Measurements from ENCODE around the gene SCRT2.
"Not testable (repeated sequence)": the region's sequence is repeated elsewhere in the genome, so short reads cannot be mapped to it uniquely, and the experiment has no call there.

The SCRT2 gene

GRCh38 chr20:644692-645317 is 30.8 kb downstream of the SCRT2 start:
- no peak overlapping the region for H3K4me3 ChIP-seq (ENCODE audit: low read depth, low read length)
- no peak for DNase-seq (ENCODE audit: low read depth)
- TF ChIP-seq CTCF (IDR thresholded peaks at IDR 0.05; ENCODE audit: control insufficient read depth, extremely low read depth, insufficient read depth): no peak

GRCh38 chr20:642398-643174 is 33.0 kb downstream of the SCRT2 start:
- TF ChIP-seq CTCF (IDR thresholded peaks at IDR 0.05; ENCODE audit: control insufficient read depth, extremely low read depth, insufficient read depth): no peak
- DNase-seq (ENCODE audit: low read depth): no peak
- H3K4me3 ChIP-seq (ENCODE audit: low read depth, low read length): no peak overlapping the region

GRCh38 chr20:642013-642397 is 33.6 kb downstream of the SCRT2 start:
- DNase-seq (ENCODE audit: low read depth); H3K4me3 ChIP-seq (ENCODE audit: low read depth, low read length): not testable (repeated sequence)

- TF ChIP-seq CTCF (IDR thresholded peaks at IDR 0.05; ENCODE audit: control insufficient read depth, extremely low read depth, insufficient read depth): no peak
- no peak for DNase-seq (ENCODE audit: low read depth)
- H3K4me3 ChIP-seq (ENCODE audit: low read depth, low read length): no peak overlapping the region
Measured at GRCh38 chr20:641516-641875, 34.1 kb downstream of the SCRT2 start.

- no peak overlapping the region for H3K4me3 ChIP-seq (ENCODE audit: low read depth, low read length)
- no peak for TF ChIP-seq CTCF (IDR thresholded peaks at IDR 0.05; ENCODE audit: control insufficient read depth, extremely low read depth, insufficient read depth)
- no peak for DNase-seq (ENCODE audit: low read depth)
Measured at GRCh38 chr20:640674-641515, 34.7 kb downstream of the SCRT2 start.

- no peak for DNase-seq (ENCODE audit: low read depth)
- TF ChIP-seq CTCF (IDR thresholded peaks at IDR 0.05; ENCODE audit: control insufficient read depth, extremely low read depth, insufficient read depth): no peak
- no peak overlapping the region for H3K4me3 ChIP-seq (ENCODE audit: low read depth, low read length)
Measured at GRCh38 chr20:638579-638978, 37.0 kb downstream of the SCRT2 start.

GRCh38 chr20:637559-637958 is 38.0 kb downstream of the SCRT2 start:
- no peak for TF ChIP-seq CTCF (IDR thresholded peaks at IDR 0.05; ENCODE audit: control insufficient read depth, extremely low read depth, insufficient read depth)
- no peak for DNase-seq (ENCODE audit: low read depth)
- no peak overlapping the region for H3K4me3 ChIP-seq (ENCODE audit: low read depth, low read length)

Data from LNCaP clone FGC (cell line).